ENCODE measurements around the gene NGFR. TPM values are rescaled to one million over a fixed set of nuclear protein-coding genes. Genes with fewer than 3 reads are reported as not detected.

NGFR gene
- total RNA-seq, 2 experiments from 2014 or later, result 0.10 to 1.1 TPM

DNA sequence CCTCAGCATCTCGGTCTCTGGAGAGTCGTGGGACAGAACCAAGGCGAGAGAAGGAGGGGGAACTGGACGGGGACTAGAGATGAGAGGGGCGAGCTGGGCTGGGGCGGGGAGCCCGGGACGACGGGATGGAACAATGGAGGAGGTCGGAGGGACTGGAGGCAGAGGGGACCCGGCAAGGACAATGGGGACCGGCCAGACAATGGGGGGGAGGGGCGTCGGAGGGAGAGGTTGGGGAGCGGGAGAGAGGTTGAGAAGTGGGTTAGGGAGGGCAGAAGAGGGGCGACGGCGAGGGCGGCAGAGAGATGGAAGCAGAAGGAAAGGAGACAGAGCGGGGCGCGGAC is 719 bp downstream of the NGFR start:
- peak overlapping the region; percentile 92 for H3K4me2 ChIP-seq (ENCODE audit: low read length)
- DNase-seq (ENCODE audit: low spot score), result no peak
- H3K27ac ChIP-seq (ENCODE audit: low read depth, low read length, poor library complexity, severe bottlenecking), result no peak overlapping the region
- H4K20me1 ChIP-seq (ENCODE audit: insufficient read depth, low read length), result no peaks in the 10 kb centered on the region
- peak overlapping the region; percentile 40; the same call in 1 of the 2 replicates for H2AFZ ChIP-seq (ENCODE audit: low read length)
- no peaks in the 10 kb centered on the region for H3K79me2 ChIP-seq (ENCODE audit: insufficient read depth, low read depth, low read length)
- ChIA-PET POLR2A (no interaction called here), CTCF (ENCODE audit: unreplicated experiment) (no interaction called here)
- H3K9me3 ChIP-seq (ENCODE audit: low read length), result no peaks in the 10 kb centered on the region
- intact Hi-C loops (cut with micrococcal nuclease; ENCODE audit: unreplicated experiment), result loop anchor here (2.0 to 5.0 kb wide), 2 partner anchors 59 to 61 kb away; no protein-coding TSS in a partner anchor
- BruUV-seq (replicated peaks), result no TSS peak
- peaks cover 16% of the 10 kb centered on the region for H3K4me1 ChIP-seq (ENCODE audit: insufficient read depth, low read length, poor library complexity, severe bottlenecking)
- TF ChIP-seq CTCF (conservative IDR thresholded peaks at IDR 0.05; ENCODE audit: low read length) (no peak), EZH2phosphoT487 (IDR thresholded peaks at IDR 0.05; ENCODE audit: borderline replicate concordance, low read depth, low read length) (no peak)
- H3K4me3 ChIP-seq (ENCODE audit: low read depth, low read length, poor library complexity, severe bottlenecking), result peak overlapping the region; percentile 68
- no peaks in the 10 kb centered on the region for H3K9me2 ChIP-seq (ENCODE audit: insufficient read depth, low read length)
- H3K36me3 ChIP-seq (ENCODE audit: insufficient read depth, low read length), result no peaks in the 10 kb centered on the region

DNA sequence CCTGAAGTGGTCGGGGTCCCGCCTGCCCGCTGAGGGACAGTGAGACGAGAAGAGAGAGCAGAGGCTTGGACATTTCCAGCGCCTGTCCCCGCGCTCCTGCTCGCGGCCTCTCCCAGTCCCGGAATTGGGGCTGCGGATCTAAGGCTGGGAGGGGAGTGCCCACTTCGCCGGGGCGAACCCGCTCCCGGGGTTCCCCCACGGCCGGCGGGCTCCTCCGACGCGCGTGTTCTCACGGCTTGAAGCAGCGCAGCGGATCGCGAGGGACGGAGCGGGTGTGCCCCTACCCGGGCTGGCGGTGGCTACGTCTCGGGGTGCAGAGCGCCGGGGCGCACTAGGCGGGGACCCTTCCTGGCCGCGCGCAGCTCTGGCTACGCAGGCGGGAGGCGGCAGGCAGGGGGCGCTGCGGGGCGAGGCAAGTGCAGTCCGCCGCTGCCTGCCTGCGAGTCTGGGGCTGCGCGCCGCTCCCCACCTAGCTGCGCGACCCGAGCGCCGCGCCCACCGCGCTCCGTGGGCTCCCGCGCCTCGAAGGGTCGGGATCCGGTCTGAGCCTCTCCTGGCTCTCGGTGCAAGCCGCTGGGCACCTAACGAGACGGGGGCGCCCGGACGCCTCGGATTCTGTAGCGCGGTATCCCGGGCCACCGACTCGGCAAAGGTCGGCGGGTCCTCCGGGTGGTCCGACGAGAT is 1.2 kb downstream of the NGFR start:
- H3K9me3 ChIP-seq (ENCODE audit: low read length), result no peaks in the 10 kb centered on the region
- ChIA-PET POLR2A (no interaction called here), CTCF (ENCODE audit: unreplicated experiment) (no interaction called here)
- peak overlapping the region; percentile 92 for H3K4me2 ChIP-seq (ENCODE audit: low read length)
- no peaks in the 10 kb centered on the region for H3K36me3 ChIP-seq (ENCODE audit: insufficient read depth, low read length)
- H3K79me2 ChIP-seq (ENCODE audit: insufficient read depth, low read depth, low read length), result no peaks in the 10 kb centered on the region
- peak overlapping the region; percentile 68 for H3K4me3 ChIP-seq (ENCODE audit: low read depth, low read length, poor library complexity, severe bottlenecking)
- no TSS peak for BruUV-seq (replicated peaks)
- H3K4me1 ChIP-seq (ENCODE audit: insufficient read depth, low read length, poor library complexity, severe bottlenecking), result peaks cover 16% of the 10 kb centered on the region
- peak; percentile 65 for DNase-seq (ENCODE audit: low spot score)
- intact Hi-C loops (cut with micrococcal nuclease; ENCODE audit: unreplicated experiment), result loop anchor here (5.0 kb wide), 1 partner anchor 59 kb away; no protein-coding TSS in a partner anchor
- no peaks in the 10 kb centered on the region for H4K20me1 ChIP-seq (ENCODE audit: insufficient read depth, low read length)
- TF ChIP-seq CTCF (conservative IDR thresholded peaks at IDR 0.05; ENCODE audit: low read length), result peak; percentile 75
- no peak for TF ChIP-seq EZH2phosphoT487 (IDR thresholded peaks at IDR 0.05; ENCODE audit: borderline replicate concordance, low read depth, low read length)
- H3K27ac ChIP-seq (ENCODE audit: low read depth, low read length, poor library complexity, severe bottlenecking), result no peak overlapping the region
- H2AFZ ChIP-seq (ENCODE audit: low read length), result no peak overlapping the region
- H3K9me2 ChIP-seq (ENCODE audit: insufficient read depth, low read length), result no peaks in the 10 kb centered on the region

DNA sequence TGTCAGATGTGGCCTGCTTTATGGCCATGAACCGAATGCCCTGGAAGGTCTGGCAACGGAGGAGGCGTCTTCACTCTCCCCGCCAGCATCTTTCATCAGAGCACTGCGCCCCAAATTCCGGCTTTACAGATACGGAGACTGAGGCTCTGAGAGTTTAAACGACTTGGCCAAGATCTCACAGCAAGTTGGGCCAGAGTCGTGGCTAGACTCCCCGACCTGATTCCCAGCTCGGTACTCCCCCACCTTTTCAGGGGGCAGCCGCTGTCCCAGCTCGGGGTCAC is 1.7 kb downstream of the NGFR start:
- no peaks in the 10 kb centered on the region for H3K79me2 ChIP-seq (ENCODE audit: insufficient read depth, low read depth, low read length)
- no peak overlapping the region for H2AFZ ChIP-seq (ENCODE audit: low read length)
- no TSS peak for BruUV-seq (replicated peaks)
- H3K9me3 ChIP-seq (ENCODE audit: low read length), result no peaks in the 10 kb centered on the region
- no peak overlapping the region for H3K4me3 ChIP-seq (ENCODE audit: low read depth, low read length, poor library complexity, severe bottlenecking)
- DNase-seq (ENCODE audit: low spot score), result no peak
- CTCF ChIA-PET (ENCODE audit: unreplicated experiment), result no interaction called here
- intact Hi-C loops (cut with micrococcal nuclease; ENCODE audit: unreplicated experiment), result loop anchor here (5.0 kb wide), 1 partner anchor 60 kb away; no protein-coding TSS in a partner anchor
- H3K4me1 ChIP-seq (ENCODE audit: insufficient read depth, low read length, poor library complexity, severe bottlenecking), result peaks cover 16% of the 10 kb centered on the region
- no peaks in the 10 kb centered on the region for H3K36me3 ChIP-seq (ENCODE audit: insufficient read depth, low read length)
- POLR2A ChIA-PET, result no interaction called here
- TF ChIP-seq CTCF (conservative IDR thresholded peaks at IDR 0.05; ENCODE audit: low read length) (no peak), EZH2phosphoT487 (IDR thresholded peaks at IDR 0.05; ENCODE audit: borderline replicate concordance, low read depth, low read length) (no peak)
- no peaks in the 10 kb centered on the region for H4K20me1 ChIP-seq (ENCODE audit: insufficient read depth, low read length)
- no peak overlapping the region for H3K4me2 ChIP-seq (ENCODE audit: low read length)
- H3K27ac ChIP-seq (ENCODE audit: low read depth, low read length, poor library complexity, severe bottlenecking), result no peak overlapping the region
- no peaks in the 10 kb centered on the region for H3K9me2 ChIP-seq (ENCODE audit: insufficient read depth, low read length)

All from OCI-LY7 (cell line).